ENCODE data around the gene RAI1.

Gene RAI1

GRCh38 chr17:17795296-17795695, 114.0 kb downstream of the RAI1 start:
- no peak for DNase-seq (ENCODE audit: low spot score)
- CTCF ChIA-PET, result no interaction called here
- TF ChIP-seq CTCF (conservative IDR thresholded peaks at IDR 0.05; ENCODE audit: low read depth), result no peak
- H3K27ac ChIP-seq, result no peak overlapping the region
- POLR2A ChIA-PET (ENCODE audit: low non-redundant PET), result no interaction called here

- no peak for TF ChIP-seq CTCF (conservative IDR thresholded peaks at IDR 0.05; ENCODE audit: low read depth)
- CTCF ChIA-PET, result interaction anchor here (1.0 kb wide), 1 partner anchor 22 kb away, joined by 3 read pairs; no protein-coding TSS in a partner anchor
- peak overlapping the region; percentile 22 for H3K27ac ChIP-seq
- POLR2A ChIA-PET (ENCODE audit: low non-redundant PET), result no interaction called here
- DNase-seq (ENCODE audit: low spot score), result no peak
Measured at GRCh38 chr17:17795946-17796786, 114.9 kb downstream of the RAI1 start.

- ChIA-PET POLR2A (ENCODE audit: low non-redundant PET) (no interaction called here), CTCF (no interaction called here)
- peak overlapping the region; percentile 22 for H3K27ac ChIP-seq
- DNase-seq (ENCODE audit: low spot score), result no peak
- no peak for TF ChIP-seq CTCF (conservative IDR thresholded peaks at IDR 0.05; ENCODE audit: low read depth)
Measured at GRCh38 chr17:17796787-17797061, 115.5 kb downstream of the RAI1 start.

GRCh38 chr17:17797119-17797809, 116.0 kb downstream of the RAI1 start:
- TF ChIP-seq CTCF (conservative IDR thresholded peaks at IDR 0.05; ENCODE audit: low read depth), result no peak
- peak overlapping the region; percentile 22 for H3K27ac ChIP-seq
- no peak for DNase-seq (ENCODE audit: low spot score)
- ChIA-PET POLR2A (ENCODE audit: low non-redundant PET) (no interaction called here), CTCF (no interaction called here)

- ChIA-PET CTCF (no interaction called here), POLR2A (ENCODE audit: low non-redundant PET) (no interaction called here)
- 0 out of 2 replicates have a peak overlapping the region, but pooled peaks have one; percentile 6 for H3K27ac ChIP-seq
- no peak for DNase-seq (ENCODE audit: low spot score)
- no peak for TF ChIP-seq CTCF (conservative IDR thresholded peaks at IDR 0.05; ENCODE audit: low read depth)
Measured at GRCh38 chr17:17798010-17798556, 116.8 kb downstream of the RAI1 start.

GRCh38 chr17:17798573-17799255, 117.5 kb downstream of the RAI1 start:
- CTCF ChIA-PET, result interaction anchor here (0.6 kb wide), 1 partner anchor 1691 kb away, joined by 3 read pairs; no protein-coding TSS in a partner anchor
- DNase-seq (ENCODE audit: low spot score), result no peak
- POLR2A ChIA-PET (ENCODE audit: low non-redundant PET), result no interaction called here
- H3K27ac ChIP-seq, result peak overlapping the region; percentile 97; the same call in 1 of the 2 replicates
- TF ChIP-seq CTCF (conservative IDR thresholded peaks at IDR 0.05; ENCODE audit: low read depth), result no peak
